Hepatic stellate cell (primary cell): Measurements from ENCODE around the gene HIGD1B.

ENCODE experiments used
- DNase-seq: peaks from one replicate; pipeline ENCODE4 v3.0.0; 2011; ENCODE audit warnings: low spot score

Gene HIGD1B

GRCh38 chr17:44837196-44837595 lies 10.5 kb upstream of the HIGD1B start:
- no peak for DNase-seq

GRCh38 chr17:44840274-44840673 lies 7.4 kb upstream of the HIGD1B start:
- DNase-seq = no peak

- no peak for DNase-seq
Measured at GRCh38 chr17:44840936-44841335, 6.7 kb upstream of the HIGD1B start.

- peak; percentile 55 for DNase-seq
Measured at GRCh38 chr17:44842748-44843147, 4.9 kb upstream of the HIGD1B start.

- DNase-seq = peak; percentile 74
Measured at GRCh38 chr17:44844390-44844830, 3.3 kb upstream of the HIGD1B start.

GRCh38 chr17:44846206-44846605 lies 1.5 kb upstream of the HIGD1B start:
- DNase-seq = no peak

GRCh38 chr17:44848257-44848795 lies 643 bp downstream of the HIGD1B start:
- DNase-seq = no peak

GRCh38 chr17:44848961-44849489 lies 1.3 kb downstream of the HIGD1B start:
- DNase-seq = no peak

GRCh38 chr17:44850025-44850424 lies 2.3 kb downstream of the HIGD1B start:
- DNase-seq = no peak

- no peak for DNase-seq
Measured at GRCh38 chr17:44850612-44851011, 2.9 kb downstream of the HIGD1B start.

GRCh38 chr17:44854192-44854591 lies 6.5 kb downstream of the HIGD1B start:
- DNase-seq = no peak

GRCh38 chr17:44859701-44860100 lies 12.0 kb downstream of the HIGD1B start:
- no peak for DNase-seq

GRCh38 chr17:44862278-44862914 lies 14.7 kb downstream of the HIGD1B start:
- DNase-seq = no peak

- DNase-seq = no peak
Measured at GRCh38 chr17:44863061-44863918, 15.6 kb downstream of the HIGD1B start.

GRCh38 chr17:44864831-44865230 lies 17.1 kb downstream of the HIGD1B start:
- DNase-seq = no peak

GRCh38 chr17:44865231-44865660 lies 17.6 kb downstream of the HIGD1B start:
- DNase-seq = peak; percentile 77

GRCh38 chr17:44865931-44866330 lies 18.2 kb downstream of the HIGD1B start:
- DNase-seq = no peak

- DNase-seq = no peak
Measured at GRCh38 chr17:44867841-44868240, 20.2 kb downstream of the HIGD1B start.

GRCh38 chr17:44871556-44871955 lies 23.9 kb downstream of the HIGD1B start:
- DNase-seq = no peak

GRCh38 chr17:44872131-44872768 lies 24.6 kb downstream of the HIGD1B start:
- no peak for DNase-seq

GRCh38 chr17:44875761-44876160 lies 28.1 kb downstream of the HIGD1B start:
- no peak for DNase-seq

GRCh38 chr17:44877121-44877520 lies 29.4 kb downstream of the HIGD1B start:
- no peak for DNase-seq
